ENCODE data around the gene TP53RK. TPM values are rescaled to one million over a fixed set of nuclear protein-coding genes. Genes with fewer than 3 reads are reported as not detected.

Gene TP53RK
- total and polyA plus RNA-seq, 2 of the 4 experiments (the other 2 are of a cell fraction), result 8.7 to 10.6 TPM

- Histone ChIP-seq H2BK120ac (ENCODE audit: low read depth, low read length) (no peak overlapping the region), H2AK9ac (replicated peaks; ENCODE audit: low read depth, low read length, poor library complexity) (no peak overlapping the region), H3K4me1 (ENCODE audit: control insufficient read depth, insufficient read depth, low read length) (no peaks in the 10 kb centered on the region), H3K27me3 (ENCODE audit: control insufficient read depth, insufficient read depth, low read length) (no peaks in the 10 kb centered on the region), H3K9ac (ENCODE audit: low read depth, low read length) (no peak overlapping the region), H4K91ac (ENCODE audit: insufficient read depth, low read depth, low read length) (no peak overlapping the region), H4K5ac (ENCODE audit: low read depth, low read length) (no peak overlapping the region), H2BK15ac (ENCODE audit: low read depth, low read length) (no peak overlapping the region), H3K79me1 (ENCODE audit: low read depth in 1 of 2, low read length in 2 of 2) (peaks cover 9 to 59% of the 10 kb centered on the region in 2 experiments), H3K4ac (ENCODE audit: low read depth, low read length) (no peak overlapping the region), H2AFZ (replicated peaks; ENCODE audit: low read length, poor library complexity) (no peak overlapping the region), H2AK5ac (ENCODE audit: low read depth, low read length) (no peak overlapping the region), H3K23ac (ENCODE audit: low read depth, low read length) (no peak overlapping the region), H3K9me1 (ENCODE audit: insufficient read depth, low read length) (peaks cover 9% of the 10 kb centered on the region; the same call in 1 of the 2 replicates), H3K9me3 (ENCODE audit: control insufficient read depth, insufficient read depth, low read length) (peaks cover 7% of the 10 kb centered on the region), H3K36me3 (ENCODE audit: control insufficient read depth, insufficient read depth, low read length) (peaks cover 29% of the 10 kb centered on the region), H3K4me3 (ENCODE audit: insufficient read depth, low read depth, low read length) (no peak overlapping the region), H3K56ac (ENCODE audit: extremely low read depth, insufficient read depth, low read length) (no peak overlapping the region), H3K14ac (replicated peaks; ENCODE audit: low read depth, low read length) (no peak overlapping the region), H4K8ac (ENCODE audit: low read depth in 2 of 2, low read length in 2 of 2) (no peak overlapping the region), H3K18ac (ENCODE audit: low read depth, low read length) (no peak overlapping the region), H3K27ac (ENCODE audit: insufficient read depth, low read length) (no peak overlapping the region), H4K20me1 (ENCODE audit: insufficient read depth, low read length) (peaks cover 10% of the 10 kb centered on the region), H3K4me2 (ENCODE audit: low read depth, low read length) (no peak overlapping the region), H2BK5ac (ENCODE audit: low read depth, low read length, poor library complexity, severe bottlenecking) (no peak overlapping the region), H2BK20ac (ENCODE audit: low read depth, low read length) (no peak overlapping the region)
- BruUV-seq (replicated peaks), result no TSS peak
- intact Hi-C loops (cut with micrococcal nuclease), result no loop called here
- TF ChIP-seq RAD21 (IDR thresholded peaks at IDR 0.05; ENCODE audit: low read length) (no peak), MAZ (IDR thresholded peaks at IDR 0.05; ENCODE audit: borderline replicate concordance, low read depth, low read length) (no peak), MXI1 (IDR thresholded peaks at IDR 0.05; ENCODE audit: borderline replicate concordance, low read depth, low read length) (no peak), NFE2L2 (IDR thresholded peaks at IDR 0.05; ENCODE audit: low read depth, low read length) (no peak), ELK1 (IDR thresholded peaks at IDR 0.05; ENCODE audit: borderline replicate concordance, low read depth, low read length) (no peak), MAFK (IDR thresholded peaks at IDR 0.05; ENCODE audit: low read depth, low read length) (no peak), CTCF (conservative IDR thresholded peaks at IDR 0.05; ENCODE audit: low read depth, low read length) (no peak), CEBPB (IDR thresholded peaks at IDR 0.05; ENCODE audit: low read depth, low read length) (no peak), FOS (IDR thresholded peaks at IDR 0.05; ENCODE audit: low read depth, low read length) (no peak), BHLHE40 (IDR thresholded peaks at IDR 0.05; ENCODE audit: low read depth, low read length) (no peak)
- DNase-seq (peak; percentile 41), ATAC-seq (ENCODE audit: low read depth) (no peak)
- ChIA-PET CTCF (no interaction called here), POLR2A (ENCODE audit: unreplicated experiment) (no interaction called here)
- dilution Hi-C loops (cut with HindIII; ENCODE audit: low sequenced_read_pairs, unreplicated experiment), result no loop called here
- in situ Hi-C loops (cut with MboI; ENCODE audit: low sequenced_read_pairs), result no loop called here
These were observed 31.7 kb upstream of the TP53RK start for GRCh38 chr20:46720776-46721425.

Measured in IMR-90 (cell line).